HL-60 (cell line): ENCODE results near the gene RIPPLY1.

Experiments
- DNase-seq, 2 experiments: peaks; one replicate each; pipeline ENCODE4 v3.0.0-alpha.2; 2010 to 2020; ENCODE audit warnings: low read depth in 1 of 2, low spot score in 1 of 2
- H3K27ac ChIP-seq: fragments of 250-450 bp; sonication (Bioruptor Pico); replicated peaks from 2 replicates; pipeline ENCODE4 v1.5.1; 2020; ENCODE audit warnings: mild to moderate bottlenecking, moderate library complexity
- H3K27me3 ChIP-seq: fragments of 250-450 bp; sonication (Bioruptor Pico); 2 replicates; pipeline ENCODE4 v1.5.1; 2021; ENCODE audit warnings: mild to moderate bottlenecking, moderate library complexity; ENCODE audit not compliant: insufficient read depth, poor library complexity, severe bottlenecking
- H3K4me3 ChIP-seq: replicated peaks from 2 replicates; pipeline ENCODE4 v1.5.1; 2011; ENCODE audit warnings: mild to moderate bottlenecking, control low read depth, low read length; ENCODE audit not compliant: insufficient read depth
- GABPA ChIP-seq: IDR thresholded peaks from 2 replicates; pipeline ENCODE4 v1.6.1; 2012; ENCODE audit warnings: low read depth
- POLR2AphosphoS5 ChIP-seq: IDR thresholded peaks from 2 replicates; pipeline ENCODE4 v1.6.1; 2012; ENCODE audit warnings: low read depth
- SPI1 ChIP-seq: IDR thresholded peaks from 2 replicates; pipeline ENCODE4 v1.6.1; 2012; ENCODE audit warnings: low read depth, mild to moderate bottlenecking, borderline replicate concordance
- TF ChIP-seq, protein P1 (sequence below): IDR thresholded peaks from one replicate; pipeline ENCODE4 v1.5.1; 2011; ENCODE audit warnings: low read length, control low read depth, inconsistent platforms; ENCODE audit not compliant: insufficient read depth
- TF ChIP-seq, protein P2 (sequence below): IDR thresholded peaks from 2 replicates; pipeline ENCODE4 v1.6.1; 2012; ENCODE audit warnings: low read depth; ENCODE audit not compliant: insufficient replicate concordance

RIPPLY1 gene

DNA sequence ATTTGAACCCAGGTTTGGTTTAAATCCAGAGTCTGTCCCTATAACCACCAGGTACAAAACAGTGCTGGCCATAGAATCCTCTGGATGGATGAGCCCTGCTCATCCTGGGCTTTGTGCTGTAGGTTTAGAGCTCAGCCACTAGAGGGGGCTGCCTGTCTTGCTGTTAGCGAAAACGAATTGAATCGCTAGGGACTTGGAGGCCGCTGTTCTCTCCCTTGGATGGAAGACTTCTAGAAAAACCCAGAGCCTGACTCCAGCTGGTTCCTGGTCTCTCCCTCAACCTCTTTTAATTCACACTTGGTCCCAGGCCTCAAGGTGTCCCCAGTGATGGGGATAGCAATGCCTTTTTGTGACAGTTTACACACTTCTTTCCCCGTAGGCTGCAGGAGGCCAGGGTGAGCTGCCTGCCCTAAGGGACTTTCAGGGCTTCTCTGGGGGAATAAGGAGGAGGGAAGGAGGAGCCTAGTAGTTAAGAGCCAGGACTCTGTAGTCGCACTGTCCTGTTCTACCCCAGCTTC lies 8.7 kb downstream of the RIPPLY1 start:
- DNase-seq, result peak; percentile 2 to 48
- Histone ChIP-seq H3K27me3 (no peaks in the 10 kb centered on the region), H3K27ac (no peak overlapping the region), H3K4me3 (no peak overlapping the region)
- TF ChIP-seq, protein P1, sequence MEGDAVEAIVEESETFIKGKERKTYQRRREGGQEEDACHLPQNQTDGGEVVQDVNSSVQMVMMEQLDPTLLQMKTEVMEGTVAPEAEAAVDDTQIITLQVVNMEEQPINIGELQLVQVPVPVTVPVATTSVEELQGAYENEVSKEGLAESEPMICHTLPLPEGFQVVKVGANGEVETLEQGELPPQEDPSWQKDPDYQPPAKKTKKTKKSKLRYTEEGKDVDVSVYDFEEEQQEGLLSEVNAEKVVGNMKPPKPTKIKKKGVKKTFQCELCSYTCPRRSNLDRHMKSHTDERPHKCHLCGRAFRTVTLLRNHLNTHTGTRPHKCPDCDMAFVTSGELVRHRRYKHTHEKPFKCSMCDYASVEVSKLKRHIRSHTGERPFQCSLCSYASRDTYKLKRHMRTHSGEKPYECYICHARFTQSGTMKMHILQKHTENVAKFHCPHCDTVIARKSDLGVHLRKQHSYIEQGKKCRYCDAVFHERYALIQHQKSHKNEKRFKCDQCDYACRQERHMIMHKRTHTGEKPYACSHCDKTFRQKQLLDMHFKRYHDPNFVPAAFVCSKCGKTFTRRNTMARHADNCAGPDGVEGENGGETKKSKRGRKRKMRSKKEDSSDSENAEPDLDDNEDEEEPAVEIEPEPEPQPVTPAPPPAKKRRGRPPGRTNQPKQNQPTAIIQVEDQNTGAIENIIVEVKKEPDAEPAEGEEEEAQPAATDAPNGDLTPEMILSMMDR, result peak; percentile 63
- no peak for TF ChIP-seq GABPA

DNA sequence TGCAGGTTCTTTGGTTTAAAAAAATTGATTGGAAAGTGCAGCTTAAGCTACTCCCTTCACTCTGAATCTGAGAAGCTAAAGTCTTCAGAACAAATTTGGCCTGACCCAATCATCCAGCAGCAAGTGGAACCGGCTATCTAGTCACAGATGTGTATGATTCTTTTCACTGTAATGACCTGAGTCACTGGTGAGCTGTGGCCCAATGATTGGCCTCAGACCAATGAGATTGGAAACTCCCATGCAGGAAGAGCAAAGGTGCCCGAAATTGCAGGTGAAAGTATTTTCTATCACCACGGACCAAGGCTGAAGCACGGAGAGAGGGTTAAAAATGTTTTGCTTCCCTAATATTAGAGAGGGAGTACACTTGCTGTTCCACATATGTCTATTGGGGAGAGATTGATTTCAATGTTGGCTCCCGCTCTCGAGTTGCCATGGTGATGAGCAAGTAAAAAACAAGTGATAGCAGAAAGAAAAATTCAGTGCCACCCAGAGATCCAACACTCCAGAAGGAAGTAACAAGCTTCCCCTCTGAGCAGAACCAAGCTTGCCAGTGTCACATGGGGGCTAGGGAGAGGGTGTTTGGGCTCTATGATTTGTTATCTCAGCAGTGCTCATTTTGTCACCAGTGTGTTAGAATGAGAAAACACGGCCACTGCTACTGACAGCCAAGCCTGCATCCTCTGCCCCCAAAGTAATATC lies 11.2 kb downstream of the RIPPLY1 start:
- H3K4me3 ChIP-seq, result no peak overlapping the region
- no peak for DNase-seq
- H3K27me3 ChIP-seq, result no peaks in the 10 kb centered on the region
- H3K27ac ChIP-seq, result no peak overlapping the region
- TF ChIP-seq, protein P2, sequence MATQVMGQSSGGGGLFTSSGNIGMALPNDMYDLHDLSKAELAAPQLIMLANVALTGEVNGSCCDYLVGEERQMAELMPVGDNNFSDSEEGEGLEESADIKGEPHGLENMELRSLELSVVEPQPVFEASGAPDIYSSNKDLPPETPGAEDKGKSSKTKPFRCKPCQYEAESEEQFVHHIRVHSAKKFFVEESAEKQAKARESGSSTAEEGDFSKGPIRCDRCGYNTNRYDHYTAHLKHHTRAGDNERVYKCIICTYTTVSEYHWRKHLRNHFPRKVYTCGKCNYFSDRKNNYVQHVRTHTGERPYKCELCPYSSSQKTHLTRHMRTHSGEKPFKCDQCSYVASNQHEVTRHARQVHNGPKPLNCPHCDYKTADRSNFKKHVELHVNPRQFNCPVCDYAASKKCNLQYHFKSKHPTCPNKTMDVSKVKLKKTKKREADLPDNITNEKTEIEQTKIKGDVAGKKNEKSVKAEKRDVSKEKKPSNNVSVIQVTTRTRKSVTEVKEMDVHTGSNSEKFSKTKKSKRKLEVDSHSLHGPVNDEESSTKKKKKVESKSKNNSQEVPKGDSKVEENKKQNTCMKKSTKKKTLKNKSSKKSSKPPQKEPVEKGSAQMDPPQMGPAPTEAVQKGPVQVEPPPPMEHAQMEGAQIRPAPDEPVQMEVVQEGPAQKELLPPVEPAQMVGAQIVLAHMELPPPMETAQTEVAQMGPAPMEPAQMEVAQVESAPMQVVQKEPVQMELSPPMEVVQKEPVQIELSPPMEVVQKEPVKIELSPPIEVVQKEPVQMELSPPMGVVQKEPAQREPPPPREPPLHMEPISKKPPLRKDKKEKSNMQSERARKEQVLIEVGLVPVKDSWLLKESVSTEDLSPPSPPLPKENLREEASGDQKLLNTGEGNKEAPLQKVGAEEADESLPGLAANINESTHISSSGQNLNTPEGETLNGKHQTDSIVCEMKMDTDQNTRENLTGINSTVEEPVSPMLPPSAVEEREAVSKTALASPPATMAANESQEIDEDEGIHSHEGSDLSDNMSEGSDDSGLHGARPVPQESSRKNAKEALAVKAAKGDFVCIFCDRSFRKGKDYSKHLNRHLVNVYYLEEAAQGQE, result no peak
- TF ChIP-seq POLR2AphosphoS5 (no peak), GABPA (no peak)
- TF ChIP-seq, protein P1, result no peak

DNA sequence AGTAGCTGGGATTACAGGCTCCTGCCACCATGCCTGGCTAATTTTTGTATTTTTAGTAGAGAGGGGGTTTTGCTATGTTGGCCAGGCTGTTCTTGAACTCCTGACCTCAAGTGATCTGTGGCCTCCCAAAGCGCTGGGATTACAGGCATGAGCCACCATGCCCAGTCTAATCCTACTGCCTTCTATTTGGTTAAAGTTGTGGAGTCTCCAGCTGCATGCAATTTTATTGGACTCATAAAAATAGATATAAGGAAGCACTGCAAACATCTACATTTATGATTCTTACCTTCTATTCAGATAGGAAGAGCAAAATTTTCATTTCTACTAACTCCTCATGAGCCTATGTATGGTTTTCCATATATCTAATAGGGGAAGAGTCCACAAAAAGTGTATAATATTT lies 13.7 kb downstream of the RIPPLY1 start:
- DNase-seq, result no peak
- Histone ChIP-seq H3K27me3 (no peaks in the 10 kb centered on the region), H3K27ac (no peak overlapping the region), H3K4me3 (no peak overlapping the region)
- TF ChIP-seq, protein P1, result no peak
- TF ChIP-seq POLR2AphosphoS5 (no peak), GABPA (no peak), SPI1 (no peak)
- TF ChIP-seq, protein P2, result no peak

DNA sequence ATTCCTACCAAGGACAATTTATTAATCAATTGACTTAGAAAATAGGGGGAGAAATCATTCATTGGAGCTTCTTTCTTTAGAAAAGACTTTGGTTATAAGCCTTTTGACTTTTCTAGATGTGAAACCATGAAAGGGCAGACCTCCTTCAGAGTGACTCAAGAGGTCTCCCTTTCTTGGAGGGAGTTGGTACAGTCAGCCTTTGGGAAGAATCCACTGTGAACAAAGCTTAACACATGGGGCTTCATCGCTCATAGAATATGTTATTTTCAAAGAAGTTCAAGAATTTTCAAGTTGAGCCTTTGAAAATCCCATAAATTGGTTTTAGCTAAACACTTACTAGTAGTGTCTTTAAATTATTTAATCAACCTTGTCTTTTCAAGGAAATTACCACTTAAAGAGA lies 28.0 kb downstream of the RIPPLY1 start:
- Histone ChIP-seq H3K4me3 (no peak overlapping the region), H3K27ac (no peak overlapping the region), H3K27me3 (no peaks in the 10 kb centered on the region)
- no peak for TF ChIP-seq SPI1
- TF ChIP-seq POLR2AphosphoS5, result no peak
- DNase-seq, result no peak
